GM21529 (cell line): ENCODE results near the gene RNF220.

ENCODE experiments used
- ATAC-seq: cut with Tn5 transposase; IDR thresholded peaks from one replicate; pipeline ENCODE4 v1.9.1; 2021; ENCODE audit not compliant: unreplicated experiment

RNF220 gene

DNA sequence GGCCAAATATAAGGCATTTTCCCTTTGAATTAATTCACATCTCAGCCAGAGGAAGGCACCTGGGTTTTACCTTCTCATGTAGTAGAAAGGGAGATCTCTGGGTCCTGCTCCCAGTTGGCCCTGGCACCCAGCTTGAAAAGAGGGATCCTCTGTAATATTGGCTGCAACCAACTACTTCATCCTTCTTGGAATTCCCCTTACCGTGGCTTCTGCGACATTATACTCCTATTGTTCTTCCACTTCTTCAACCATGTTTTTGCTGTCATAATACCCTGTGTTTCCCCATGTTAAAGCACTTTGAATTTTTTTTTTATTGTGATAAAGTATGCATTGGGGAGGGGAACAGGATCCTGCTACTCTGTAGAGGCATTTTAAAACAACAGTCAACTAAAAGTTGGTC is 26.8 kb downstream of the RNF220 start:
- ATAC-seq = no peak

DNA sequence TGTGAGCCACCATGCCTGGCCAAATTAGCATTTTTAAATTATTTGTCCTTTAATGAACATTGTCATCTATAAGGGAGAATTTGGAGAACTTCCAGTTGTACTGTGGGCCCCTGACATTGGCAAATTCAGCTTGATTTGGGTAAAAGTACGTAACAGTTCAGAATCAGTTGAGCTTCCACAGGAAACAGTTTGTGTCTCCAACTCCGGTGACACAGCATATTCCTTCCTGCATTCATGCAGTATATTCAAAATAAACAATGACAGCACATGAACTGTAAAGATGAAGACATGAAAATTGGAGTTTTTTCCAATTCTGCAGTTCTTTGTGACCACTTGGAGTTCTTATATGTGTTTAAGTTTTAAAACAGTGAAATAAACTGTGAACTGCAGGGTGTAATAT is 28.2 kb downstream of the RNF220 start:
- ATAC-seq = no peak

DNA sequence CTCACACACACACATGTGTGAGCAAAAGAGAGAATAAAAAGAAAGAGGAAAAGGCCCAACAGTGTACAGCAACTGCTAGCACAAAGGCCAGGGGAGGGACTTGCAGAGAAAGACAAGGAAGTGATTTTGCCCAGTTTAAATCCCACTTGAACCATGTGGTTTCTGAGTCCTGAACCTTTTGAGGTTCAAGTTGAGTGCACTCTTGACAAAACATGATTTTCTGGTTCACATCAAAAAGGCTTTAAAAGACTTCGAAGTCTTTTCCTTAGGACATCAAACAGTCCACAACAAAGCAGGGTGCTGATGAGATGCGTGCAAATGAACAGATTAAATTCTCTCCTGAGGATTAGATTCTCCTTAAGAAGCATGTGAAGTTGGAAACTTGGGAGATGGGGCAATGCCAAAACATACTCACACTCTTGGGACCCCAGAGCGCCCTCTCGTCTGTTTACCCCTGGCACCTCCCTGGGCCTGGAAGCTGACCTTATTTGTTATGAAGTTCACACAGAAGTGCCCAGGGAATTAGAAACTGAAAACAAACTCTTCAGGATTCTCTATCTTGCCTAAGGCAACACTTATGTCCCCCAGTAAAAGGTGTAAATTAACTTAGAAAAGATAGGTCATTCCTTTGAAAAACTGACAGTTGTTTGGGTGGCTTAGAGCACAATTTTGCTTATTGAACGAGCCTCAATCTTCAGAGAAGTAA is 31.5 kb downstream of the RNF220 start:
- no peak for ATAC-seq

DNA sequence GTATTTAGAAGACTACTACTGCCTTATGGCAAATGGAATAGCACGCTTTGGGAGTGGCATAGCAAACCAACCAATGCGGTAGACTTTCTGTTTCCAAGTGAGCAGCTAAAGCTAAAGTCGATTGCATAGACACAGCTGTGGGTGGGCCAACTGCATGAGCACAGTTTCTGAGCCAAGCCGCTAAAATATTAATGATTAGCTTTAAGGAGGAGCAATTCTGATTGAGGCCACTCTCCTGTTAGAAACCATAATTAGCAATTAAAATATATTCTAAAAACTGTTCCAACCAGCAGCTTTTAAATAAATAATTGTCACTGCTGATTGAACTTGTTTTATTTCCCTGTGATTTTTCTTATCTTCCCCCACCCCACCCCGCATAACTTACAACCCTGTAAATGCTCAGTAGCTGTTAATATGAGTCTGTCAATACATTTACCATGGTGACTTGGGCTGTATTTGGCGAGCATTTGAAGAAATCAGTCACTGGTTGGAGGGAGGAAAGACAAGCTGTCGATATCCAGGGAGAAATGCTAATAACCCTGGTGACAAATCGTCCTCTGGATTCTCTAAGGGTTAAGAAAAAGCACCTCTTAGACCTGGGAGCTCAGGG is 32.2 kb downstream of the RNF220 start:
- no peak for ATAC-seq

DNA sequence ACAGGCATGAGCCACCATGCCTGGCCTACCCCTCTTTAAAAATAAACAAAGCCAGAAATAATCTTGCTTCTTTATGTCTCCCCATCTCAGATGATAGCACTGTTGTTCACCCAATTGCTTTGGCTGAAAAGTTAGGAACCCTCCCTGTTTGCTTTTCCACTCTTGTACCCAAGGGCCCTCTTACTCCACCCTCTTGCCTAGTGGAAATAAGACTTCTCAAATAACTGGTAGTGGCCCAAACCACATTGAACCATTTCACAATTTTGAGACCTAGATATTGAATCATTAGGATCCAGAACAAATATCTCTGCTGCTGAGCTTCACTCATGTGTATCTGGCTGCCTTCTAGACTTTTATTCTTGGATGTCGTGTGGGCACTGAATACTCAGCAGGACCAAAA is 37.7 kb downstream of the RNF220 start:
- no peak for ATAC-seq

DNA sequence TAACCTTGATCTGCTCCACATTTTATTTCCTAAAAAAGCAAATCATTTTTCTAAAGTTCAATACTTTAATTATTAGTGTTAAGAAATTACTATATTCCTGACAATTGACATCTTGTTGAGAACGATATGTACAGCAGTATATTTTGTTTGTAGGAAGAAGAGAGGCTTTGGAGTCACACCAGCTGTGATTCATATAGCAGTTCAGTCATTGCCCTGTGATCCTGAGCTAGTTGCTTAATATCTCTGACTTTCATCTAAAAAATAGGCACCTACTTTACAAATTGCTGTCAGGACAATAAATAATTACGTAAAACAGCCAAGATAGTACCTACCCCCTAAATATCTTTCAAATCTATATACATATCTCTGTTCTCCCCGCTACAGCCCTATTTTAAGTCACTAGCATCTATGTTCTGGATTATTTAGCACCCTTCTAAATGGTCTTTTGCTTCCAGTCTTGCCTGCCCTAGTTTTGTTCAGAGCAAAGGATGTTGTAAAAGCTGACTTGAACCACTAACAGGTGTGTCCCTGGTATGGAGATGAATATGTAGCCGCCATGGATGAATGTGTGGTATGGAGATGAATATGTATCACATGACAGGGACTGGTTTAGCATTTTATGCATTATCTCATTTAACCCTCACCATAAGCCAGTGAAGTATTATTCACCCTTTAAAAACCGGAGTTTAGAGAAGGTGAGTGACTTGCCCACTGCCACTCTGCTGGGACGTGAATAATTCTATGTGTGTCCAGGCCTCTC is 42.2 kb downstream of the RNF220 start:
- no peak for ATAC-seq

DNA sequence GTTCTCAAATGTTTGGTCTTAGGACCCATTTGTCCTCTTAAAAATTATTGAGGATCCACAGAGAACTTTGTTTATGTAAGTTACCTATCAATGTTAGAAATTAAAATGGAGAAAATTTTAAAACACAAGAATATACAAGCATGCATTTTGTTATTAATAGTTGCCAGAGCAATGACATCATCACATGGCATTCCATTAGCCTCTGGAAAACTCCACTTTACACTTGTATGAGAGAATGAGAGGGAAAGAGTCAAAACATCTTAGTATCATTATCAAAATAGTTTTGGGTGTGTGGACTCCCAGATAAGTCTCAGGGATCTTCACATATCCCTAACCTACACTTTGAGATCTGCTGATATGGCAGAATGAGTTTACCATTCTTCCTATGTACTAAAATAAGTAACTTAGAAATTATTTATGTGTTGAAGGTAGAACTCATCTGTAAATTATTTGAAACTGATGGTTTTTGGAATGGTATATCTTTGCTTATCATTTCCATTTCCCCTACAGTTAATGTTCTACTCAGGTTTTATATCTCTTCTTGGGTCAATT is 48.8 kb downstream of the RNF220 start:
- no peak for ATAC-seq

DNA sequence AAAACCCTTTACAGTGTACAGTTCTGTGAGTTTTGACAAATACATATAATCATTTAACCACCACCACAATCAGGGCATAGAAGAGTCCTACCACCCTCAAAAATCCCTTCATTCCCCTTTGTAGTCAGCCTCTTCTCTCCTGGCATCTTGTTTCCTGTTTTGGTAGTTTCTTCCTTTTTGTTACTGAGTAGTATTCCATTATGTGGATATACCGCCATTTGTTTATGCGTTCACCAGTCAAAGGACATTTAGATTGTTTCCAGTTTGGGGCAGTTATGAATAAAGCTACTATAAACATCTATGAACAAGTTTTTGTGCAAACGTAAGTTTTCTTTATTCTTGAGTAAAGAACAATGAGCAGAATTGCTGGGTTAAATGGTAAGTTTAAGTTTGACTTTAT is 49.6 kb downstream of the RNF220 start:
- ATAC-seq = no peak

DNA sequence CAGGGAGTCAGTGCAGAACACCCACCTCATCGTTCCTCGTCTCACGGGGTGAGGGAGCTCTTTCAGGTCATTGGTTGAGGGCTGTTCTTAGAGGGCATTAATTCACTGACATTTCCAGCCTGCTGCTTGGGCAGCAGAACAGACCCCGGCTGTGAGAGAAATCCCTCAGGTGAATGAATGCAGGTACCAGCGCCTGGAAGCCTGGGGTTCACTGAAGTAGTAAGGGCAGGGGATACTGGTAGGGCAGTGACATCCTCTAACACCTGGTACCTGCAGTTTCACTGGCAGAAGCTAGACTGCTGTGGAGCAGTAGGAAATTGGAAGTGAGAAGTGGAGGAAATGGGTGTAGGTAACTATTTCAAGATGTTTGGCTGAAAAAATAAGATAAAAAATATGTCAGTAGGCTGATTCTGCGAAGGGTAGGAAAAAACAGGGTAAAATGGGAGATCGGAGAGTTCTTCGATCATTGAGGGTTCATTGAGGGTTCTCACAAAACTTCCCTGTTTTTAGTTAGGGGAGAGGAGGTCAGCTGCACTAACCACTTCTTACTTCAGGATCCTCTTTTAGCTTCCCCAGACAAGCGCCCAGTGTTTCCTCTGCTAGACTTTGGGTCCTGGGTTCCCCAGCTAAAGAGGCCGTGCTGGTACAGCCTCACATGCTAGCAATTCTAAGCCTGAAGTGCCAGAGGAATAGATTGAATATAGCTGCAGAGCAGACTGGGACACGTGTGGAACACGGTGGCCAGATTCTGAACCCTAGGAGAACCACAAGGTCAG is 55.2 kb downstream of the RNF220 start:
- ATAC-seq = no peak

DNA sequence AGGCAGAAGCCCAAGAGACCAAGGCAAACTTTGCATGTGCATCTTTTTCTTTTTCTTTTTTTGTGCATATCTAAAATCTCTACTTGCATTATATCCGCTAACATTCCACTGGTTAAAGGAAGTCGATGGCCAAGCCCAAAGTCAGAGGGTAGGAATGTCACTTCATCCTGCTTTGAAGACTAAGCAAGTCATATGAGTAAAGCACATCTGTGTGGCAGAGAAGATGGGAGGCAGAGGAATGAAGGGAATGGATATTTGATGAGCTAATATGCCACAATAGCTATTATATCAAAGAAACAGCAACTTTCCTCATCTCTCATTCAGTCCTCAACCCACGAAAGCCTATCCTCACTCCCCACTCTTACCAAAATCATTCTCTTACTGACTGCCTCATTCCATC is 59.3 kb downstream of the RNF220 start:
- no peak for ATAC-seq

DNA sequence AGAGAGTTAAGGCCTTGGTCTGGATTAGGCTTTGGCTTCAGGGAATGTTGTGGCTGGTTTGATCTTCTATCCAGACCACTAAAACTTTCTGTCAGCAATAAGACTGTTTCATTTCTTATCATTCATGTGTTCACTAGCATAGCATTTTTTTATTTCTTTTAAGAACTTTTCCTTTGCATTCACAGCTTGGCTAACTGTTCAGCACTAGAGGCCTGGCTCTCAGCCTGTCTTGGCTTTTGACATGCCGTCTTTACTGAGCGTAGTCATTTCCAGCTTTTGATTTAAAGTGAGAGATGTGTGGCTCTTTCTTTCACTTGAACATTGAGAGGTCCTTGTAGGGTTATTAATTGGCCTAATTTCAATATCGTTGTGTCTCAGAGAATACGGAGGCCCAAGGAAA is 62.5 kb downstream of the RNF220 start:
- no peak for ATAC-seq

DNA sequence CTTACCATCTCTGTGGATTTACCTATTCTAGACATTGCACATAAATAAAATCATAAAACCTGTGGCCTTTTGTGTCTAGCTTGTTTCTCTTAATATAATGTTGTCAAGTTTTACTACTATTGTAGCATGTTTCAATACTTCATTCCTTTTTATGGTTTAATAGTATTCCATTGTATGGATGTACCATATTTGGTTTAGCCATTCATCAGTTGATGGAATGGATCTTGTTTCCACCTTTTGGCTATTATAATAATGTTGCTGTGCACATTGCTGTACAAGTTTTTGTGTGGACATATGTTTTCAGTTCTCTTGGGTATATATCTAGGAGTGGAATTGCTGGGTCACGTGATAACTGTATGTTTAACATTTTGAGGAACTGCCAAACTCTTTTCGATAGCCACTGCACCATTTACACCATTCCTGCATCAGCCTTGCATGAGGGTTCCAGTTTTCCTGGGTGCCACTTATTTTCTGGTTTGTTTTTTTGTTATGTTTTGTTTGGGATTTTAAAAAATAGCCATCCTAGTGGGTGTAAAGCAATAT is 66.9 kb downstream of the RNF220 start:
- no peak for ATAC-seq

DNA sequence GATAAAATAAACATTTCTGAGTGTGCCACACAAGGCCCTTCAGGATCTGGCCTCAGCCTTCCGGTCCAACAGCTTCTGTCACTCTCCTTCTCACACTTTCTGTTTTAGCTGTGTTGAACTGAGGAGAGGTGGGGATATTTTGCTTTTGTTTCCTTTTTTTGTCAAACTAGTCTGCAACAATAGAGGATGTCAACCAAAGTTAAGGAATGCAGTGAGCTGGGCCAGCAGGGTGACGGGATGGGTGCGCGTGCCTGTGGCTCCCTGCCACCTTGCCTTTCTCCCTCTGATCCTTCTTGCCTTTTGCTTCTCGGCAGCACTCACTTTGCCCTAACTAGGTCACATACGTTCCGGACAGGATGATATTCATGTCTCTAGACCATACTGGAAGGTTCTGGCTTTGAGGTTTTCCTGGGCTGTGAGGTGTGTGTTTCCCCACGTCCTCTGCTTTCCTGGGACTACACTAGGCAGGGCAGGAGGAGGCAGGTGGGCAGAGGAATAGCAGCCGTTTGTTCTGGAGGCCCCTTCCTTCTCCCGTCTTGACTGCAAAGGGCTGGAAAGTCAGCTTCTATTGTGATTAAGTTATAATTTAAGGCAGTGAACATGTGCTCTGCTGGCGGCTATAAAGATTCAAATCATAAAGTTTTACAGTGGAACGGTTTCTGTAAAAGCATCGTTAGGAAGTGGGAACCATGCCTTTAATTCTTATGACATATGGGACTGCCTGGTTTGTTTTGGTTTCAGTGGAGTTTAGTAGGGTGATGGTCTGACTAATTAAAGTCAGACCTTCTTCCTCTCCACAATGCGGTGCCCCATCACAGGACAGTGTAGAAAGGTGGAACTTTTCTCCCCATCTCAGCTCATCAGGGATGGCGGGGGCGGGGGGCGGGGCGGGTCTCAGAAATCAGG is 67.8 kb downstream of the RNF220 start:
- ATAC-seq = no peak

DNA sequence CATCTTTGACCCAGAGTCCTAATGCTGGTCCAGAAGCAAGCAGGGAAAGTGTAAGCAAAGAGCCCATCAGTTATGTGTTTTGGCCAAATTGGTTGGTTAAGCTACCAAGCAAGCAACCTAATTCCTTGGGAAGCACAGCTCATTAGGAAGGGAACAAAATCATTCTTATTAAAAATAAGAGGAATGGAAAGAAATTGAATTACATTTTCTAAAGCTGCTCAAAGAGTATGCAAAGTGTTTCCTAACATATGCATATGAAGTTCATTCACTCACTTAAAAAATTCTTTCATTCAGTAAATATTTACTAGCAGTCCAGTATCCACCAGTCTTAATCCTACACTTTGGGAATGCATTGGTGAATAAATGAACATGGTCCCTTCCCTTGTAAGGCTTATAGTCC is 71.8 kb downstream of the RNF220 start:
- ATAC-seq = no peak

DNA sequence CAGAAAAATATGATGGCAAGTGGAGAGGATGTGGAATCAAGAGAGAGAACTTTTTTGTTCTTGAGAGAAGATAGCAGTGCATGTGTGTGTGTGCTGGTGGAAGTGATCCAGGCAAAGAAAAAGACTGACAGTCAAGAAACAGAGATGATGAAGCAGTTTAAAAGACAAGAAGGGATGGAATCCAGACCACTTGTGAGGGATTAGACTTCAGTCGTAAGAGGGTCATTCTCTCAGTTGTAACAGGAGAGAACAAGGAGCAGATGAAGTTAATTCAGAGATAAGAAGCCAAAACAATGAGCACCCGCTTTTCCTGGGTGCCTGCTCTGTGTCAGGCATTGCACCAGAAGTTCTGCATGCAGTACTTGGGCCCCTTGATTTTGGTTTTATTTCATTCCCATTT is 76.6 kb downstream of the RNF220 start:
- ATAC-seq = no peak

DNA sequence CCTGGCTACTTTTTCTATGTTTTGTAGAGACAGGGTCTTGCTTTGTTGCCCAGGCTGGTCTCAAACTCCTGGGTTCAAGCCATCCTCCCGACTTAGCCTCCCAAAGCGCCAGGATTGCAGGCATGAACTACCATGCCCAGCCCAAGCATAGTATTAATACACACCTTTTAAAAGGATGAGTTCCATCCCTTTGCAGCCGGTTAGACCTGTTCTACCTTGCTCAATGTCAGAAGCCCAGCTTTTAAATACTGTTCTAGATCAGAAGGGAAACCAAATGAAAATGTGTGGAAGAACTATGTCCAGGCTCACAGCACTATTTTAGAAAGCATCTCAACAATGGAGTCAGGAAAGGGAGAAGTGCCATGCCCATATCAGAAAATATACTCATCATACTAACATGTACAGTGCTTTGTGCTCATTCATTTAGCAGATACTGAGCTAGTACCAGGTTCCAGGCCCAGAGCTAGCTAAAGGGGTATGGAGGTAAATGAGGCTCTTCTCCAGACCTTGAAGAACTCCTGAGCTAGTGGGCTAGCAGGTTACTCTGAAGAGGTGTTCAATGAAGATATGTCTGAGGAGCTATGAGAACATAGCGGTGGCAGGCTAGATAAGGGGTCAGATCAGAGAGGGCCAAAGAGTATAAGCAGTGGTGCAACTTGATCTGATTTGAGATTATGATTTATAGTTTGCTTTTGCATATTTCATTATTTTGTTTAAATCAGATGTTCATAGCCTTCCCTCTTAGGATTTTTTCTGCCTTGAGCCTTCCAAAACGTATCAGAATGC is 78.2 kb downstream of the RNF220 start:
- no peak for ATAC-seq

DNA sequence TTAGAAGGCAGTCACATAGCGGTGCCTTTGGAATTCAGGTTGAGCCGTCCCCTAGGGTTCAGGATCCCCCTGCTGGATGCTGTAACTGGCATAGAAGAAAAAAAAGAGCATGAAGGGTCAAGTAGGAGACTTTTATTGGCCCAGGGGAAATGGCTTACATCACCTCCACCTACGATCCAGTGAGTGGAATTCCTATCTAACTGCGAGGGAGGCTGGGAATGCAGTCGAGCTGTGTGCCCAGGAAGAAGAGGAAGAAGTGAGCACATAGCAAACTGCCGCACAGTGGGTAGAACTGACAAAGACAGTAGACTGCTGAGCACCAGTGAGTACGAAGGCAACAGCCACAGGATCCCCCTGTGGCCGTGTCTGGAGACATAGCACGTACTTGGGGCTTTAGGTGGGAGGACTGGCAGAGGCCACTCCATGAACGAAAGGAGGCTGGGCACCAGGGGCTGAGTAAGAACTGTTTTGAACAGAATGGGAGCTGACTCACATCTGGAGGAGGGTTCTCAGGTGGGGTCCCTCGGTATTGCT is 79.2 kb downstream of the RNF220 start:
- no peak for ATAC-seq

DNA sequence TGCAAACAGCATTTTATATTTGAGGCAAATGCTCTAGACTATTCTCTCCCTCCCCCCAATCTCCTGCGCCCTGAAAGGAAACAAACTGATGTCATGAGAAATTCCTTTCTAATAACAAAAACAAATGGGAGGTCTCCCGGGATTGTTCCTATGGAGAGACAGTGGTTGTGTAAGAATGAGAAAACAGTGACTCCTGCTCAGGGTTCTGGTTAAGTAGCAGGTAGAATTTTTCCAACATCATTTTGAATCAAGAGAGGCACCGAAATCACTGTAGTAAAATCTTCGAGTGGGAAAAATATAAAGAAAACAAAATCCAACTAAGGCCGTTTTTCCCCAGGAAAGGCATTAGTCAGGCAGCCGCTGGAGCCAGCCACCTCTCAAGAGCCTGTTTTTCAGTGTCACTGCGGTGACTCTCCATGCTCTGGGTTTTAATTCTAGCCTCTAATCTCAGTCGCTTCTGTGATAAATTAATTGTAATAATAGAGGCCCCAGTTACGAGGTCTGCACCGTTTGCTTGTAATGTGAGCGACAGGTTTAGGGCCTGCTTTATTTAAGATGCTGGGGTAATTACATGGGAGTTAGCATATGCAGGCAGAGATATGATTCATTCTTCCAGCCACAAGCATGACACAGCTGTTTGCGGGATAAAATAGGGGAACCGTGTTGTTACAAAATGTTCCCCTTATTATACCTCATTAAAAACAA is 80.3 kb downstream of the RNF220 start:
- no peak for ATAC-seq
